Esophagus (tissue), 2 donors: ENCODE data around the gene KCNJ5. TPM values are rescaled to one million over a fixed set of nuclear protein-coding genes. Genes with fewer than 3 reads are reported as not detected.

ENCODE experiments used
- H3K27ac ChIP-seq, 2 donors: one replicate each; pipeline ENCODE4 v1.5.1; 2013; ENCODE audit warnings: low read depth in 2 of 2, mild to moderate bottlenecking in 2 of 2, inconsistent platforms in 1 of 2, low read length in 1 of 2, moderate library complexity in 1 of 2
- H3K27me3 ChIP-seq, 2 donors: one replicate each; pipeline ENCODE4 v1.6.1; 2013; ENCODE audit warnings: low read length in 2 of 2, control low read depth in 1 of 2, mild to moderate bottlenecking in 1 of 2; ENCODE audit not compliant: insufficient read depth in 2 of 2, control insufficient read depth in 1 of 2
- H3K36me3 ChIP-seq, 2 donors: one replicate each; pipeline ENCODE4 v1.6.1; 2013; ENCODE audit warnings: low read length in 1 of 2; ENCODE audit not compliant: control insufficient read depth in 2 of 2, insufficient read depth in 2 of 2
- H3K4me1 ChIP-seq, 2 donors: one replicate each; pipeline ENCODE4 v1.6.1; 2013; ENCODE audit warnings: low read length in 1 of 2; ENCODE audit not compliant: control insufficient read depth in 2 of 2, insufficient read depth in 2 of 2
- H3K4me3 ChIP-seq, 2 donors: one replicate each; pipeline ENCODE4 v1.5.1; 2013; ENCODE audit warnings: low read length in 2 of 2, mild to moderate bottlenecking in 2 of 2, low read depth in 1 of 2, moderate library complexity in 1 of 2
- H3K9me3 ChIP-seq, 2 donors: one replicate each; pipeline ENCODE4 v1.6.1; 2013; ENCODE audit warnings: mild to moderate bottlenecking in 2 of 2, low read depth in 1 of 2, low read length in 1 of 2, moderate library complexity in 1 of 2; ENCODE audit not compliant: control insufficient read depth in 2 of 2, insufficient read depth in 1 of 2
- WGBS, 2 donors: extraction: QIAGEN DNeasy Blood & Tissue Kit; methylation state at CpG; one replicate each; pipeline ENCODE4 v1.1.7; 2013; 5-methylcytosine and 5-hydroxymethylcytosine counted together
- polyA plus RNA-seq, 2 donors: library from polyadenylated mRNA; stranded (reverse); fragments of 200-250 nt; gene quantifications; one replicate each; pipeline ENCODE4 v1.2.3, GENCODE V29; 2013
- donor health status: healthy with polysubstance abuse.
- donor health status: Bipolar disorder and iron deficiency.

The KCNJ5 gene
- polyA plus RNA-seq, 2 donors = 0.08 to 0.27 TPM

GRCh38 chr11:128856241-128856640, 34.9 kb upstream of the KCNJ5 start:
- no peaks in the 10 kb centered on the region for H3K4me1 ChIP-seq
- H3K27me3 ChIP-seq = no peaks in the 10 kb centered on the region
- no peaks in the 10 kb centered on the region for H3K36me3 ChIP-seq
- H3K27ac ChIP-seq = no peak overlapping the region
- WGBS, 2 donors = 91 to 92% methylated on average over 6 of the region's 6 CpGs
- no peak overlapping the region for H3K4me3 ChIP-seq
- no peaks in the 10 kb centered on the region for H3K9me3 ChIP-seq

- no peaks in the 10 kb centered on the region for H3K36me3 ChIP-seq
- H3K27ac ChIP-seq = no peak overlapping the region
- H3K9me3 ChIP-seq = no peaks in the 10 kb centered on the region
- 83 to 95% methylated on average over 2 of the region's 2 CpGs for WGBS, 2 donors
- H3K4me3 ChIP-seq = no peak overlapping the region
- no peaks in the 10 kb centered on the region for H3K27me3 ChIP-seq
- no peaks in the 10 kb centered on the region for H3K4me1 ChIP-seq
Measured at GRCh38 chr11:128857341-128857740, 33.8 kb upstream of the KCNJ5 start.

GRCh38 chr11:128859563-128860441, 31.4 kb upstream of the KCNJ5 start:
- Histone ChIP-seq H3K4me3 (no peak overlapping the region), H3K27ac (no peak overlapping the region), H3K27me3 (no peaks in the 10 kb centered on the region), H3K4me1 (no peaks in the 10 kb centered on the region), H3K36me3 (no peaks in the 10 kb centered on the region), H3K9me3 (no peaks in the 10 kb centered on the region)
- WGBS, 2 donors = 31 to 46% methylated on average over 32 to 33 of the region's 33 CpGs

- H3K27me3 ChIP-seq = no peaks in the 10 kb centered on the region
- WGBS, 2 donors = 83 to 90% methylated on average over 16 of the region's 16 CpGs
- H3K4me3 ChIP-seq = no peak overlapping the region
- no peaks in the 10 kb centered on the region for H3K9me3 ChIP-seq
- H3K27ac ChIP-seq = no peak overlapping the region
- H3K4me1 ChIP-seq = no peaks in the 10 kb centered on the region
- H3K36me3 ChIP-seq = no peaks in the 10 kb centered on the region
Measured at GRCh38 chr11:128860571-128861361, 30.4 kb upstream of the KCNJ5 start.

GRCh38 chr11:128862406-128862805, 28.8 kb upstream of the KCNJ5 start:
- H3K27ac ChIP-seq = no peak overlapping the region
- WGBS, 2 donors = 86 to 91% methylated on average over 9 of the region's 9 CpGs
- no peaks in the 10 kb centered on the region for H3K9me3 ChIP-seq
- H3K4me3 ChIP-seq = no peak overlapping the region
- H3K4me1 ChIP-seq = no peaks in the 10 kb centered on the region
- H3K27me3 ChIP-seq = no peaks in the 10 kb centered on the region
- H3K36me3 ChIP-seq = no peaks in the 10 kb centered on the region

GRCh38 chr11:128862908-128863660, 28.1 kb upstream of the KCNJ5 start:
- Histone ChIP-seq H3K36me3 (no peaks in the 10 kb centered on the region), H3K9me3 (no peaks in the 10 kb centered on the region), H3K4me3 (no peak overlapping the region), H3K4me1 (no peaks in the 10 kb centered on the region), H3K27me3 (no peaks in the 10 kb centered on the region), H3K27ac (no peak overlapping the region)
- WGBS, 2 donors = 50 to 55% methylated on average over 4 of the region's 4 CpGs

- no peaks in the 10 kb centered on the region for H3K36me3 ChIP-seq
- H3K27me3 ChIP-seq = no peaks in the 10 kb centered on the region
- H3K4me3 ChIP-seq = no peak overlapping the region
- no peak overlapping the region for H3K27ac ChIP-seq
- no peaks in the 10 kb centered on the region for H3K4me1 ChIP-seq
- peaks cover 0 to 1% of the 10 kb centered on the region in 2 donors for H3K9me3 ChIP-seq
- WGBS, 2 donors = 63 to 68% methylated on average over 1 of the region's 1 CpG
Measured at GRCh38 chr11:128865490-128865889, 25.7 kb upstream of the KCNJ5 start.

GRCh38 chr11:128867277-128867676, 23.9 kb upstream of the KCNJ5 start, which contains the start of gene KCNJ1:
TSS of gene KCNJ1 (minus strand) at chr11:128867296. CDS start at chr11:128840243, 27,053 bp downstream.
- Histone ChIP-seq H3K9me3 (peaks cover 0 to 1% of the 10 kb centered on the region in 2 donors), H3K27ac (no peak within 1 kb of the TSS), H3K4me3 (no peak within 1 kb of the TSS), H3K4me1 (no peaks in the 10 kb centered on the region), H3K36me3 (no peaks in the 10 kb centered on the region), H3K27me3 (no peaks in the 10 kb centered on the region)
- 70 to 72% methylated on average over 8 of the region's 8 CpGs for WGBS, 2 donors
